B cell (primary cell): Measurements from ENCODE around the gene VIPR2. TPM values are rescaled to one million over a fixed set of nuclear protein-coding genes. Genes with fewer than 3 reads are reported as not detected.

ENCODE experiments used
- ATAC-seq: fragments of 200-7000 bp; cut with Tn5 transposase; one replicate; pipeline ENCODE4 v1.10.0; 2021; ENCODE audit warnings: low read depth, mild to moderate bottlenecking, moderate number of reproducible peaks, moderate library complexity
- CTCF ChIA-PET: fragments of 350-600 bp; sonication (Branson Sonifier 250); formaldehyde crosslinking; loops from one replicate; lab custom pipeline; 2021; ENCODE audit warnings: antibody characterized with exemption, inconsistent platforms; lab: Charles Lee
- POLR2A ChIA-PET: fragments of 350-600 bp; sonication (Branson Sonifier 250); formaldehyde crosslinking; loops from one replicate; lab custom pipeline; 2021; ENCODE audit warnings: antibody characterized with exemption; lab: Charles Lee
- DNase-seq: peaks from one replicate; pipeline ENCODE4 v3.0.0; 2013
- H2AFZ ChIP-seq: 2 replicates; pipeline ENCODE4 v1.6.1; 2012; ENCODE audit warnings: mild to moderate bottlenecking, low read depth, low read length; ENCODE audit not compliant: insufficient read depth, poor library complexity, severe bottlenecking
- H3K27ac ChIP-seq, 2 donors: 1 replicate in 1 of 2; 2 replicates in 1 of 2; pipeline ENCODE4 v1.5.1; 2012 to 2013; ENCODE audit warnings: low read length in 2 of 2, mild to moderate bottlenecking in 2 of 2, moderate library complexity in 1 of 2
- H3K27me3 ChIP-seq, 4 experiments: fragments of 200-600 bp in 1 of 4; sonication (generic) in 1 of 4; replicated peaks in 1 of 4; 1 replicate in 2 of 4; 2 replicates in 2 of 4; pipeline versions ENCODE4 v1.6.1 to v1.7.0; 2013 to 2016; ENCODE audit warnings: low read length in 3 of 4, mild to moderate bottlenecking in 2 of 4, mixed read lengths in 1 of 4, moderate library complexity in 1 of 4; ENCODE audit not compliant: insufficient read depth in 4 of 4, control insufficient read depth in 3 of 4; ENCODE audit errors: control extremely low read depth in 1 of 4
- H3K36me3 ChIP-seq, 2 experiments: replicated peaks in 1 of 2; 1 replicate in 1 of 2; 2 replicates in 1 of 2; pipeline versions ENCODE4 v1.6.1 to v1.7.1; 2013; ENCODE audit warnings: low read length in 1 of 2; ENCODE audit not compliant: insufficient read depth in 2 of 2, control insufficient read depth in 1 of 2; ENCODE audit errors: control extremely low read depth in 1 of 2, extremely low read depth in 1 of 2
- H3K4me1 ChIP-seq, 2 donors: fragments of 200-600 bp in 1 of 2; sonication (generic) in 1 of 2; 1 replicate in 1 of 2; 2 replicates in 1 of 2; pipeline versions ENCODE4 v1.5.1 to v1.6.1; 2013 to 2017; ENCODE audit warnings: low read length in 2 of 2; ENCODE audit not compliant: control insufficient read depth in 2 of 2, insufficient read depth in 2 of 2
- H3K4me2 ChIP-seq: replicated peaks from 2 replicates; pipeline ENCODE3; 2012; ENCODE audit warnings: mild to moderate bottlenecking, low read depth, low read length; ENCODE audit not compliant: poor library complexity, severe bottlenecking
- H3K4me3 ChIP-seq, 5 experiments: fragments of 200-600 bp in 1 of 5; sonication (generic) in 1 of 5; 1 replicate in 3 of 5; 2 replicates in 2 of 5; pipeline versions ENCODE4 v1.5.1 to v1.7.0; 2011 to 2016; ENCODE audit warnings: low read length in 4 of 5, mild to moderate bottlenecking in 4 of 5, low read depth in 2 of 5, control low read depth in 1 of 5, moderate library complexity in 1 of 5; ENCODE audit not compliant: insufficient read depth in 1 of 5; ENCODE audit errors: control extremely low read depth in 1 of 5, extremely low read depth in 1 of 5
- H3K79me2 ChIP-seq: fragments of 200-600 bp; sonication (generic); one replicate; pipeline ENCODE4 v1.6.0; 2016; ENCODE audit warnings: low read length; ENCODE audit not compliant: control insufficient read depth, insufficient read depth
- H3K9ac ChIP-seq: fragments of 200-600 bp; sonication (generic); 2 replicates; pipeline ENCODE4 v1.6.1; 2017; ENCODE audit warnings: mild to moderate bottlenecking, low read length, moderate library complexity
- H3K9me3 ChIP-seq, 3 donors: one replicate each; pipeline versions ENCODE4 v1.6.1 to v1.7.1; 2013; ENCODE audit warnings: low read length in 2 of 3; ENCODE audit not compliant: control insufficient read depth in 2 of 3, insufficient read depth in 1 of 3; ENCODE audit errors: control extremely low read depth in 1 of 3
- H4K20me1 ChIP-seq: 2 replicates; pipeline ENCODE4 v1.6.0; 2012; ENCODE audit warnings: mild to moderate bottlenecking, low read length; ENCODE audit not compliant: insufficient read depth, control insufficient read depth, poor library complexity, severe bottlenecking
- H3K27ac Mint-ChIP-seq: one replicate; pipeline ENCODE4 v1.8.0; 2021; ENCODE audit warnings: mixed read lengths
- H3K27me3 Mint-ChIP-seq: one replicate; pipeline ENCODE4 v1.8.0; 2021; ENCODE audit warnings: mixed read lengths
- H3K4me1 Mint-ChIP-seq: one replicate; pipeline ENCODE4 v1.8.0; 2021; ENCODE audit warnings: mixed read lengths
- H3K4me3 Mint-ChIP-seq: one replicate; pipeline ENCODE4 v1.8.0; 2021; ENCODE audit warnings: mixed read lengths
- H3K9me3 Mint-ChIP-seq: one replicate; pipeline ENCODE4 v1.8.0; 2022; ENCODE audit warnings: mixed read lengths; ENCODE audit not compliant: insufficient read depth
- CTCF ChIP-seq: fragments of 200-600 bp; IDR thresholded peaks from one replicate; pipeline ENCODE4 v1.8.0; 2022; ENCODE audit warnings: antibody characterized with exemption, mild to moderate bottlenecking
- EZH2 ChIP-seq: IDR thresholded peaks from 2 replicates; pipeline ENCODE4 v1.6.1; 2012; ENCODE audit warnings: borderline replicate concordance, low read depth, mild to moderate bottlenecking, moderate library complexity, low read length; ENCODE audit not compliant: insufficient read depth, poor library complexity, severe bottlenecking
- WGBS: methylation state at CpG from one replicate; pipeline ENCODE4 v1.1.5; 2013; ENCODE audit warnings: missing lambda C conversion rate; ENCODE audit not compliant: insufficient coverage; 5-methylcytosine and 5-hydroxymethylcytosine counted together
- intact Hi-C: fragments of 100-400 bp; cut with micrococcal nuclease; formaldehyde crosslinking; loops from one replicate; pipeline ENCODE4 v1.10.0; 2022
- polyA plus RNA-seq: library from polyadenylated mRNA; depleted of rRNA; stranded (reverse); fragments of >200 nt; gene quantifications from 2 replicates; pipeline ENCODE4 v1.2.3, GENCODE V29; 2012
- total RNA-seq, 2 donors: library from RNA; stranded (reverse); fragments of 120-200 nt in 1 of 2; gene quantifications; 1 replicate in 1 of 2; 2 replicates in 1 of 2; pipeline versions ENCODE4 v1.2.3 to v1.2.4, GENCODE V29; 2013 to 2022

VIPR2 gene
- total and polyA plus RNA-seq, 2 donors (not counting 1 experiment from before 2014, with no cell fraction given), result not detected

- peaks cover 5% of the 10 kb centered on the region for H3K27me3 Mint-ChIP-seq
- no peaks in the 10 kb centered on the region for H3K36me3 ChIP-seq
- peaks cover 0 to 11% (median 0%) of the 10 kb centered on the region in 3 donors for H3K9me3 ChIP-seq
- WGBS, result 93% methylated on average over 7 of the region's 7 CpGs
- H3K79me2 ChIP-seq, result no peaks in the 10 kb centered on the region
- no peak overlapping the region for H2AFZ ChIP-seq
- H3K4me1 Mint-ChIP-seq, result no peaks in the 10 kb centered on the region
- no peak overlapping the region for H3K27ac Mint-ChIP-seq
- H3K4me2 ChIP-seq, result no peak overlapping the region
- DNase-seq (no peak), ATAC-seq (no peak)
- H3K4me1 ChIP-seq, result no peaks in the 10 kb centered on the region
- H4K20me1 ChIP-seq, result no peaks in the 10 kb centered on the region
- peaks cover 0 to 3% (median 0%) of the 10 kb centered on the region in 4 experiments for H3K27me3 ChIP-seq
- no peak overlapping the region for H3K4me3 ChIP-seq
- ChIA-PET CTCF (no interaction called here), POLR2A (no interaction called here)
- TF ChIP-seq CTCF (no peak), EZH2 (no peak)
- H3K27ac ChIP-seq, result no peak overlapping the region
- no peak overlapping the region for H3K4me3 Mint-ChIP-seq
- intact Hi-C loops, result no loop called here
- H3K9me3 Mint-ChIP-seq, result no peaks in the 10 kb centered on the region
- H3K9ac ChIP-seq, result no peak overlapping the region
Measured at GRCh38 chr7:159122276-159122675, 22.4 kb downstream of the VIPR2 start.

- no CpG with 5 or more reads among the region's 4 CpGs for WGBS
- Histone ChIP-seq H3K27ac (no peak overlapping the region), H3K4me2 (no peak overlapping the region), H3K79me2 (no peaks in the 10 kb centered on the region), H3K4me3 (no peak overlapping the region), H3K9me3 (peaks cover 0 to 11% (median 0%) of the 10 kb centered on the region in 3 donors), H3K27me3 (peaks cover 0 to 3% (median 0%) of the 10 kb centered on the region in 4 experiments), H3K9ac (no peak overlapping the region), H4K20me1 (no peaks in the 10 kb centered on the region), H3K4me1 (no peaks in the 10 kb centered on the region), H2AFZ (no peak overlapping the region), H3K36me3 (no peaks in the 10 kb centered on the region)
- DNase-seq (no peak), ATAC-seq (no peak)
- intact Hi-C loops, result no loop called here
- Mint-ChIP-seq H3K4me3 (no peak overlapping the region), H3K9me3 (no peaks in the 10 kb centered on the region), H3K27ac (no peak overlapping the region), H3K27me3 (peaks cover 5% of the 10 kb centered on the region), H3K4me1 (no peaks in the 10 kb centered on the region)
- ChIA-PET CTCF (no interaction called here), POLR2A (no interaction called here)
- no peak for TF ChIP-seq EZH2
- TF ChIP-seq CTCF, result no peak
Measured at GRCh38 chr7:159121476-159121875, 23.2 kb downstream of the VIPR2 start.
